GF-D8 (cell line): ENCODE results near the gene LIFR.
"Not testable (repeated sequence)": the region's sequence is repeated elsewhere in the genome, so short reads cannot be mapped to it uniquely, and the experiment has no call there.

Experiments used
- DNase-seq: peaks from one replicate; lab custom pipeline; 2025; lab: John Stamatoyannopoulos, UW

The LIFR gene

DNA sequence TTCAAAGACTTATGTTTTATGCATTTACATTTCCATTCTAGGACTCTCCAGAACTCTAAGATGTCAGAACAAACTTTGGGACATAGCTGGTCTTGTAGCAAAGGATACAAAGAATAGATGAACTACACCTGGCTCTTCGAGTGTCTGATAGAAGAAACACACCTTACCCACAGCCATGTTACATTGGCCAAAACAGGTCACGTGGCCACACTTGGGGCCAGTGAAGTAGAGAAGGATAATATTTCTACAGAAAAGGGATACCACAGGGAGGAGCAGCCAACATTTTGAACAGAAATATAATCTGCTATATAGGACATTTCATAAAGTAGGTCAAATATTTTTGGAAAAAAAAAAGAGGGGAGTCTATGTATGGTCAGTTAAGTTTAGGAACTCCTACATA, 22.7 kb upstream of the LIFR start:
- no peak for DNase-seq

DNA sequence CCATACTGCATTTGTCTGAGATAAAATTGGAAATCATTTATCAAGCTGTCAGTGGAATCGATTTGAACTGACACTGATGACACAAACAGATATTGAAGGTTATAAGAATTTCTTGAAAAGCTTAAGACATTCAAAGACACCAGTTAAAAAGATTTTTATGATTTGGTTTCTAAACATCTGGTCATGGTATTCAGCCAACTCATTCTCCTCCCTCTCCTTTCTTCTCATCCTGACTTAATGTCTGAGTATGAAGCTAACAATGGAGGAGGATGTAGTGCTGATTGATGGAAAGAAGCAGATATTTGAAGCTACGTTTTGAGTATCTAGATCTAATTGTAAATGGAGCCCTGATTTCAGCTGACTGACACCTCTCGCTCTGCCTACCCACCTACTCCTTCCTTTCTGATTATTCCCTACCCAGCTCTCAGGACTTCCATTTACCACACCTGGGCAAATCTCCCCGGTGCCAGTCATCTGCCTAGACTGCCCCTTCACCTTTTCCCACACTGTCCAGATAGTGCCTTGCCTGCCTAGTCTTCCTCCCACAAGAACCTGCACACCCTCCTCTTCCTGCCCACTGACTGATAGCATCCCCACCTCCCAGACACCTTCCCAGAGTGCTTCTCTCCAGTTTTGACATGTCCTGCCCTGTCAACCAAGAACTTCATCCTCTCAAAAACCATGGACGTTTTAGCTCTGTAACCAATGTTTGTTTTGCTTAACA, 20.7 kb upstream of the LIFR start:
- DNase-seq = no peak

DNA sequence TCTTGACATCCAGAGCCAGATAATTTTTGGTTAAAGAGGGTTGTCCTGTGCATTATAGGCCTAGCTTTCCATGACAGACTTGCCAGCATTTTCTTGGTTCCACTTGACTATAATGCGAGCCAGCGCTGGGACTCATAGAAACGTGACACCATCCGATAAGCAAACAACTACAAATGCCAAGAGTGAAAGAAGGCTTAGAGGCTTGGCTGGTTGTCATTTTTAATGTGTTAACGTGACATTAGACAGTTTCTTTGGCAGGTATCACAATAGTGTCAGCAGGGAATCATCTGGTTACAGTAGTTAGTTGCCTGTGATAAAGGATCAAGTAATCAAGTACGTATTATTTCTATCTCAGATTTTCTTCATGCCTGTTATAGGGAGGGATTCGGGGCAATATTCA, 20.0 kb upstream of the LIFR start:
- no peak for DNase-seq

DNA sequence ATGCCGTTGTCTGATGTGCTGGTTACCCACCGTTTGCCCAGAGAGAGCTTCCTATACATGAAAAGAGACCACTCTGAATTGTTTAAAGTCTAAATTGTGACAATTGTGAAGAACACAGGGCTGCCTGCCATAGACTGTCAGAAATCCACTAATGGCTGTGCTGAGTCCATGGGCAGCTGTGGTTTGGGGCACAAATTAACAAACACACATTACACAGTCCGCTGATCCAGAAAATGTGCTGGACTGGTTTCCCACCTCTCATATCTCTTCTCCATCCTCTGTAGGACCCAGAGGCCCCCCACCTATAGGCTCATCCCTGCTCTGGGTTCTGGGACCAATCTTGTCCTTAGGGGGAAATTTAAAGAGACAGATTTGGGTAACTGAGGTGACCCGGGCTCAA, 19.0 kb upstream of the LIFR start:
- no peak for DNase-seq

DNA sequence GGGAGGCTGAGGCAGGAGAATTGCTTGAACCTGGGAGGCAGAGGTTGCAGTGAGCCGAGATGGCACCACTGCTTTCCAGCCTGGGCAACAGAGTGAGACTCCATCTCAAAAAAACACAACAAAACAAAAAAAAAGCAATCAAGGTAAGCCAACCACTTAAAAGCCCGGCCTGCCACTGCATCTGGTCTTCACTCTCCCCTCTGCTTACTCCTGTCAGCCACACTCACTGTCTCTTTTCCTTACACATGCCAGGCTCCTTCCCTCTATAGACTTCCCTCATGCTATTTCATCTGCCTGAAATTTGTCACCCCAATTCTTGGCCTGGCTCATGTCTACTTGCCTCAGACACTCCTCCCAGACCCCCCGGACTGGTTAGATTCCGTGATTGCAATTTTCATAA, 17.6 kb upstream of the LIFR start:
- DNase-seq = no peak

DNA sequence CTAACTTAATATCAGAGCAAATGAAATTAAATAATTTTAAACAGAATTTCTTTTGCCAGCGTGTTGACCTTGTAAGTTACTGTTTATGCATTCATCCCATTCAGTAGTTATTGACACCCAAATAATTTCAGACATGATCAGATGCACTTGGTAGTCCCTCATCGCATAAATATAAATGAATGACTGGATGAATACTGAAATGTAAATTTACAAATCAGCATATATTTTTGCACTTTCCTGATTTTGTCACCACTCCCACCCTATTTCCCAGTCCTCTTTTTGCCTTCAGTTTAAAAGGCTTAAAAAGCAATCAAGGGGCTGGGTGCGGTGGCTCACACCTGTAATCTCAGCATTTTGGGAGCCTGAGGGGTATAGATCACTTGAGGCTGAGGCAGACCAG, 17.1 kb upstream of the LIFR start:
- no peak for DNase-seq

DNA sequence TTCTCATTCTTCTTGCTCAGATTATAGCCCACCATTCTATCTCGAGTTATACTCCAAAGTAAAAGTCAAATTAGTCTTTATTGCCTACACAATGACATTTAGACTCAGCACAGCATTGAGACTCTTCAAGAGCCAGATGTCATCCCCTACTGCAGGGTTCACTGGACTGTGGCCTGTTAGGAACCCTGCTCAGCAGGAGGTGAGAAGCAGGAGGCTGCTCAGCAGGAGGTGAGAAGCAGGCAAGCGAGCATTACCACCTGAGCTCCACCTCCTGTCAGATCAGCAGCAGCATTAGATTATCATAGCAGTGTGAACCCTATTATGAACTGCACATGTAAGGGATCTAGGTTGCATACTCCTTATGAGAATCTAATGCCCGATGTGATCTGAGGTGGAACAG, 12.7 kb upstream of the LIFR start:
- DNase-seq = no peak

DNA sequence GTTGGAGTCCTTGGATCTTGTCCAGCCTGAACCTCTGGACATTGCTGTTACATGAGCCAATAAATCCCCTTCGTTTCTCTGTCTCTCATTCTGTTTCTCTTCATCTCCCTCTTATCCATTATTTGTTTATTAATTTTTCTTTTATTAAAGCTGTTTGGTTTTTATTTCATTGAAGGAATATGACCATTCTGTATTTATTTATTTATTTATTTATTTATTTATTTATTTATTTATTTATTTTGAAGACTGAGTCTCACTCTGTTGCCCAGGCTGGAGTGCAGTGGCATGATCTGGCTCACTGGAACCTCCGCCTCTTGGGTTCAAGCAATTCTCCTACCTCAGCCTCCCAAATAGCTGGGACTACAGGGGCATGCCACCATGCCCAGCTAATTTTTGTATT, 10.9 kb upstream of the LIFR start:
- DNase-seq = not testable (repeated sequence)

DNA sequence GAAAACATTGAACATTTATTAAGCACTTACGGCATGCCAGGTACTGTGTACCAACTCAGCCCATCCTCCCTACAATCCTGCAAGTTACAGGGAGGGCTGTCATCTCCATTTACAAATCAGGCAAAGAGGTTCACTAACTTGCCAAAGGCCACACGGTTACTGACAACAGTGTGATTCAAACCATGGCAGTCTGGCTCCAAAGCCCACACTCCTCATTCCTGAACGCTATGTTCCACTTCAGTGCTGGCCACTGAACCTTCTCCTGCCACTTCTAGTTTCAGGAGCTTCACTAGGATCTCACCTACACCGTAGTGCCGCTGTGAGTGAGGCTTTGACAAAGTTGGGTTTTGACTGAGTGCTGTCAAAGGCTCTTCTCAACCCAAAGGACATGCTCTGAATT, 7.2 kb upstream of the LIFR start:
- no peak for DNase-seq

DNA sequence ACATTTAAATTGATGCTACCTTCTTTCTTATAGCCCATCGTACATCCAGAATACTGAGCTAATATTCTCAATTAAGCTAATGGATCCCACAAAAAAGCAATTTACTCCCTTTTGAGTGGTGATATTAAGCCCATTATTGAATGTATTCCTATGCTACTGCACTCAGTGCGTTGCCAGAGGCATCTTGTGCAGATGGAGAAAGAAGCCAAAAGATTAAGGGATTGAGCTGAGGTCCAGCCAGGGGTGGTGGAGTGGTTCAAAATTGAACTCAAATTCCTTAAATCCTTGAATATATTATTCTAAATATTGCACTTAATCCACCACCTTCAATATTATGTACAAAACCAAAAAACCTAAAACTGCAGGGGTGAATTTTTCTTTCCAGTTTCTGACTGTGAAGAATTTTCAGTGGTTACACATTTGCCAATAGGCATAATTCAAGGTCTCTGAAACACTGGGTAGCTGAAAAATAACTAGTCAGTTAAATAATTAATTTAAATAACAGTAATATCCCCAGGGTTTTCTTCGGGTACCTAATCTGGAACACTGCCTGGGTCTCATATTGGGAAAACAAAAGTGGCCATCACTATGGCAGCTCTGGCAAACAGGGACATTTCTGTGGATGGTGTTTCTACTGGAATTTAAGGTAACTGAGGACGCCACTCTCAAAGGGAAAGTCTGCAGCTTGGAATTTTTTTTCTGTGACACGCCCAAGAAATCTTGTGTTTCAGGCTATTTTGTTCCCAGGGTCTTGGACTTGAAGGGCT, 6.2 kb upstream of the LIFR start:
- DNase-seq = no peak

DNA sequence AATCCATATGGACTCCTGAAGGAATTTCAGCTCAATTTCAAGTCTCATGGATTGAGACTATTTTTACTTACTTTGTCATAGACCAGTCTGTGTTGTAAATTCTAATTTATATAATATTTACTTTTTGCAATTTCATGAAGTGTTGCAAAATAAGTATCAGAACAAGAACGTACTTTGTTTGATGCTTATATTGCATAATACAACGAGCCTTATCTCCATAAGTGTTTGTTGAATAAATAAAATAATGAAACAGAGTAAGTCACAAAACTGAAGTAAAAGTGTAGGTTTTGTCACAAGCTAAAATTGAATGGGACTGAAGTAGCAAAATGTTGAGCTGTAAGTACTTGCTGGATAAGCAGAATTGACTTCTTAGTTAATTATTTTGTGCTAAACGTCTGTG, 3.0 kb upstream of the LIFR start:
- DNase-seq = no peak

DNA sequence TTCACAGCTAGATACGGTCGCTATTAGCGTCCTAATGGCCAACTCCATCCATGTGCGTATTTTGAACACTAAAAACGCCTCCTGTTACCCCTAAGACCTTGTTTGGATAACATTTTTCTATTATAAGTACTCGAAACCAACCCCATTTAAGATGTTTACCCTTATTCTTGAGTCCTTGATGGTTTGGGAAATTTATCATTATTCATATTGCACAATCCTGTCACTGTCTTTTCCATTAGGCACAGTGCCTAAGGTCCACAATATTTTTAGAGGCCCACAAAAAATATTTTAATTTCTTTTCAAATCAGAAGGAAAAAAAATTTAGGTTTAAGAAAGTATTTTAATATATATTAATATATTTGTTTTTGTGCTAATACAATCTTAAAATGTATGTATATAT, 1.3 kb upstream of the LIFR start:
- DNase-seq = no peak

DNA sequence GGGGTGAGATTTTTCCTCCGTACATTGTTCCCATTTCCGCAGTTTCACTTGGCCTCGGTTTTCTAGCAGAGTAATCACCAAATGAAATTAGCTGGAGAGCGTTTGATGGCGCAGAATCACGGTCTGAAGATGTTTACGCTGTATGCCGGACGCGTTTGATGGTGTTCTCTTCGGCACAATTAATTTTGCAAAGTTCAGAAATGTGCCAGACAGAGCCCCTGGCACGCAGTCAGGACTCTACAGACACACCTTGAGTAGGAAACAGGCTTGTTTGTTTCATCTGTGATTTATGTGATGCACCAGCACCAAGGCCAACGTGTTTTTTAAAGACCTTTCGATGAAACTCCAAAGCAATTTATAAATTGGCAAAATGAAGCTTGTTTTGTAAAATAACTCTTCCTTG, 863 bp upstream of the LIFR start:
- no peak for DNase-seq

DNA sequence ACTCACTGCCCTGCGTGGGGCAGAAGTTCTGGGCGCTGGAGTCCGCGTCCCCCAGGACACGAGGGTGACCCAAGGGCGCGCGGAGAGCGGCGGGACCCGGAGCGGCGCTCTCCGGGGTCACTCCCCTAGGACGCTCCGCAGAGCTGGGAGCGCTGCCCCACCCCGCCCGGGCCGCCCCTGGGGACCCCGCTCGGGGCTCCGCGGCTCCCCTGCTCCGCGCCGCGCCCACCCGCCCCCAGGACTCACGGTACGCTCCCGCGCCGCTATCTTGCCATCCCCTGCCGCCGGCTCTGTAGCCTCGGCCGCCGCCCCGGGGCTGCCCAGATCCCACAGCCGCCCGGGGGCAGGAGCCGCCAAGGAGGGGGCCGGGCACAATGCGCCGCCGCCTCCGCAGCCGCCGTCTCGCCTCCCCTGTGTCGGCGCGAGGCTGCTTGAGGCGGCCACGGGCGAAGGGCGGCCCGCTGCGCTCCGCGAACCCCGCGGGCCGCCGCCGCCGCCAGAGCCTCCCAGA, 303 bp downstream of the LIFR start:
- no peak for DNase-seq

DNA sequence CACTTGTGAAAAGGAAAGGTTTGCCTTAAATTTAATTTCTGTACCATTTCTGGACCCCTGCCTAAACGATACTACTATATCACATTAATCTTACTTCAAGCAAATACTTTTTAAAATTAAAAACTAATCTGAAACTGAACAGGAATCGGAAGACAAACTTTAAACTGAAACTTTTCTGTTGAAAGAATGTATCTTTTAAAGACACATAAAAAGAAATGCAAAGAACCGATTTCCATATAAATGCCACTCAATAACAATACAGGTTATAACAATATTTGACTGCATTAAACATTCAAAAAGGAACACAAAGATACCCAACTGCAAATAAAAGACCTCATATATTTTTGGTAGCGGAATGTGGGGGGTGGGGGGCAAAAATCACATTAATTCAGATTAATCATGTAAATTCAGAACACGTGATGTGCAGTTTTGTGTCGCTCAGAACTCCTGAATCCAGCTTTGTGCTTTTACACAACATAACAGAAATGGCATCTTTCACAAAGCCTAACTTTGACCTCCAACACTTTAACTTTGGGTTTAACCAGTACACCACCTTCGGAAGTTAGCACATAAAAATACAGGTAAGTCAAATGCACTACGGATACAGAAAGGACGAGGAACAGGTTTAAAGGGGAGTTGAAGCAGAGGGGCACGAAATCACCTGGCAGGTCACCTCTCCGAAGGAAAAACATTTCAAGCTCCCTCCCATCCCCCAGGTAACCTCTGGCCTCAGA, 925 bp downstream of the LIFR start:
- no peak for DNase-seq

DNA sequence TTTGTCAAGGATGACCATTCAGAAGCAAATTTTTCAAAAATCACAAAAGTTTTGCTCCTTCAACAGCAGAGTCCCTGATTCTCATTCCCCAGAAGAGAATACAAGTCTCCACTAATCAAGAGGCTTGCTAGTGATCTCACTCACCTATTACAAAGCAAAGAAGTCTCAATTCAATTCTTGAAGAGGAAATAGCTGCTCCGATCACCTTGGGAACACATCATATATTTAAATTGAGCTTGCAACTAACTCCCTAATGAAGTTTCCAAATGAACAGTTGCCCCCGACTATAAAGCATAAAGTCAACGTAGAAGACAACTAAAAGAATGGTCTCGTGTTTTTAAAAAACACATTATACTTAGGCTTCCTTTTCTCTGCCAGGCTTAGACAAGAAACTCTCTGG, 1.6 kb downstream of the LIFR start:
- no peak for DNase-seq

DNA sequence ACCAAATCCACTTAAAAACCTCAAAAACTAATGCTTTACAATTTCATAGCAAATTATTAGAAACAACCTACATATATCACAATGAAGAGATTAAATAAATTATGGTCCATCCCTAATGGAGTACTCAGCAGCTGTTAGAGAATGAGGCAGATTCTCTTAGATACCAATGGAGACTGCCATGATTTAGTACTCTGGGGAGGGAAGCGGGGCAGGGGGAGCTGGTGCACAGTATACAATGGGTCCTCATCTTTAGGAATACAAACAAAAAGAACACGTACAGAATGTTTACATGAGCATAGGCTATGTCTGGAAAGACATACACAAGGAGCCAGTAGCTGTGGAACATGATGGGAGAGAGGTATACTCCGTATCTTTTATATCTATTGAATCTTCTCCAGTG, 2.0 kb downstream of the LIFR start:
- no peak for DNase-seq

DNA sequence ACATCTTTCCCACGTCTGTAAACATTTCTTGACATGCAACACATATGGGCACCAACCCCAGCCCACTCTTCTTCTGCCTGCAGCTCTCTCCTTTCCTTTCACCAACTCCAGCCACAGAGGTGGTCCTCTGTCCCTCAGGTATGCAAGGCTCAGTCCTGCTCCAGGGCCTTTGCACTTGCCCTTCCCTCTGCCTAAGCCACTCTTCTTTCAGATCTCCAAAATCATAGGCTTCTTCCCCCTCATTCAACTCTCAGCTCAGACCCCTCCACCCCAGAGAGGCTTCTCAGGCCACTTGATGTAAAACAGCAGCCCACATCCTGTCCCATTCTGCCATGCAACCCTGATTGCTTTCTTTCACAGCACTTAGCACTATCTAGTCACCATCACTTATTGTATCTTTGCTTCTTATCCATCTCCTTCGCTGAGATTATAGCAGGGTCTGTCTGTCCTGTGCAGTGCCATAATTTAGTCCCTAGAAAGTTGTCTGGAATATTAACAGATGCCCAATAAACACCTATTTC, 3.4 kb downstream of the LIFR start:
- DNase-seq = no peak

DNA sequence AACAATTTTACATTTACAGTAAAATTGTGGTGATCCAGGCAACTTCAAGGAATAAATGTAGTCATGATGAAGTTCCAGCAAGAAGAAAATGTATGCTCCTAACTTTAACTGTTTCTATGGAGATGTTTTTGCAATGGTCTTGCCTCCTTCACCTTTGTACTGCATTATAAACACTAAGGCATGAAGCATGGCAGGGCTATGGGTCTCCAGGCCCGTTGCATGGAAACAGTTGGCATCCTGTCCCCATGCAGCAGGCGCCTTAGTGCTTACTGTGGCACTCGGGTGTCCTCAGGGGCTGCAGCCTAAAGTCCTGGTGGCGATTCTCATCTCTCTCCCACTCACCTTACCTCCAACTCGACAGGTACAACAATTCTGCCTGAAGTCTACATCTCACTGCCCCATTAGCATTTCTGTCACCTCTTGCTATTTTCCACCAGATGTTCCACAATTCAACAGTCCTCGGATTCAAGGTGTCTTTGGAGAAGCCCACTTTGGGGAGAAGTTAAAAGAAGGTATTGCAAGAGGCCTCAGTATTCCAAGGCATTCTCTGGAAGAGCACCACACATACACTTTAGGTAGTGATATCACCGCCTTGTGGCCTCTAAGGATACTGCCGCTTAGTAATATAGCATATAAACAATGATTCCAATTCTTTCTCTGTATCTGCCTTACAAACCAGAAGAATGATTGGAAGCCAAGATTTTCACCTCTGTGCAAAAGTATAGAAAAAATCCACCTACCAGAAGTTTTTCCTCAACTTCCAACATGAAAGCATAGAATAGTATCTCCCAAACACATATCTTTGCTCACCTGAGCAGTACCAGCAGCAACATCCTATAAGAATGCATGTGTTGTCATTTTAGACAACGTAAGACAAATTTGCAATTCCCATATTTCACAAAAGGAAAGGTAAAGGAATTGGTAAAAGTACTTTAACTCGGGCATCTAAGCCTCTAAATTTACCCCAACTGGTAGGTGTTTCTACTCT, 5.1 kb downstream of the LIFR start:
- DNase-seq = no peak

DNA sequence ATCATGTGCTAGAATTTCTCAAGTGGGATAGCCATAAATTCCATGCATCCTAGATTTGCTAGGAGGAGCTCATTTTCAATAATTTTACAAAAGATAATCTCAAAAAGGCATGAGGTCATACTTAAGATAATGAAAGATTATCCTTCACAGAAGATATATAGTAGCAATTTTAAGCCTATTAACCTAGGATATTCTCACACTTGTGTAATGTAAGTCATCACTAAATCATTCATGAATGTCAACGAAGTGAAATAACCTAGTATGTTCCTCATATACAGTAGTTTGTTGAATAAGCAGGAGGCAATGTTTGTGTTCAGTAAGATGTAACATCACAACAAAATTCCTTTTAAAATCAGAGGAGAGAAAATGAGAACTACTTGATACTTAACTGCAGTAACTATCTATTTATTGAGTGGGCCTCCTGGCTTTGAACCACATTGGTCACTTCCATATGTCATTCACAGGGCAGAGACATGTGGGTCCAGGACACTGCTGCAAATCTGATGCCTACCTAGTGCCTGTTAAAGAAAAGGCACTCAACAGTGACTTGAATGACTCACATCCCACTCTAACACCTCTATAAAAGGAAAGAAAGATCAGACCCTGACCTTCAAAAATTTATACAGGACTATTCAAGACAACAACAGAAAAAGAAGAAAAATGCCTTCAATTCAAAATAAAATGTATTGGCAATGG, 8.2 kb downstream of the LIFR start:
- no peak for DNase-seq

DNA sequence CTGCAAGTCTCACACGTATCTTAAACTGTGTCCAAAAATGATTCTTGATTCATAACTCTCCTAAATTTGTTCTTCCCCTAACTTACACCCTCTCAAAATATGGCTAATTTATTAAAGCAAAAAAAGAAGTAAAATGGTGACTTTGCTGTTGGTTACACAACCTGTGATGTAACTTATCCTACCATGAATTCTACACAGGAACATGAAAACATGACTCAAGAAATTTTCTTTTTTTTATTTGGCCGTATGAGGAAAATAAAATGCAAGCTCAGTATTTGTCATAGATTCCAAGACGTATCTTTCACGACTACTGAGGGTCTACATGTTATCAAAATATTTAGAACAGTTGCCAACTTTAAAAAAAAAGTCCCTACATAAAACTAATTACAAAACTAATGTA, 9.2 kb downstream of the LIFR start:
- no peak for DNase-seq
